GM10266 (cell line): ENCODE measurements around the gene SNX25.

Source experiments
- DNase-seq: peaks from one replicate; pipeline ENCODE4 v3.0.0; 2012; ENCODE audit errors: extremely low spot score
- TF ChIP-seq, protein P1 (sequence below): IDR thresholded peaks from 2 replicates; pipeline ENCODE4 v1.5.1; 2012; ENCODE audit warnings: mild to moderate bottlenecking, low read depth; ENCODE audit not compliant: control insufficient read depth, insufficient read depth; ENCODE audit errors: missing control alignments

Gene SNX25

DNA sequence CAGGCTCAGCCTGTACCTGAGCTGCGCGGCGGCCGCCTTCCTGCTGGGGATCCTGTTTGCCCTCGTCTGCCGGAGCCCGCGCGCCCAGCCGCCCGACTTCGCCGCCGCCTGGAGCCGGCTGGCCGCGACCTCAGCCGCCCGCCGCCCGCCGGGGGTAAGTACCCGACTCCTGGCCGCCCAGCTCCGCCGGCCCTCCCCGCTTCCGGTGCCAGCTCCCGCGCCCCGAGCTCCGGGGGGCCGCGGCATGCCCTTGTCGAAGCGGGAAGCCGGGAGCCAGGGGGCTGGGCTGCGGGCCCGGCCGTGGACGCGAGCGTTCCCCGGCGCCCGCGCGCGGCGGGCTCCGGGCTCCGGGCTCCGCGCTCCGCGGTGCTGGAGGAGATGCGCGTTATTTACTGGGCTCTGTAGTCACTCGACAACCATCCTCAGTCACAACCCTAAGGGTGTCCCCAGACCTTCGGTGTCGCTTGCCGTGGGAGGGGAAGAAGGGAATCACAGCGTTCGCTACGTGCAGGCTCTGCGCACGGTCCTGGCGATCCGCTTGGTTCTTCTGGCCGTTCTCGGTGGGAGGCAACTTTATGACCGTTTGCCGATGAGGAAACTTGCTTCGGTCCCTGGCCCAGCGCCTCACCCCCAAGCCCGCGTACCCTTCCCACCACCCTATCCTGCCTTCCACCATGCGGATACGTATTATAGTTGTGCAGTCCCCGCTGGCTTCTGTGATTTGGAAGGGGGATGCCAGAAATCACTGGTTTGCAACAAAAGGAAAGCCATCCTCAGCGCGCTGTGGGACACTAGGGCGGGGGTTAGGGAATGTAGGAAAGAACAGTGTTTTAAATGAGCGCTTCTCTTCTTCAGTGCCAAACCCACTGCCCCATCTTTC is 944 bp downstream of the SNX25 start:
- DNase-seq: no peak
- TF ChIP-seq, protein P1, sequence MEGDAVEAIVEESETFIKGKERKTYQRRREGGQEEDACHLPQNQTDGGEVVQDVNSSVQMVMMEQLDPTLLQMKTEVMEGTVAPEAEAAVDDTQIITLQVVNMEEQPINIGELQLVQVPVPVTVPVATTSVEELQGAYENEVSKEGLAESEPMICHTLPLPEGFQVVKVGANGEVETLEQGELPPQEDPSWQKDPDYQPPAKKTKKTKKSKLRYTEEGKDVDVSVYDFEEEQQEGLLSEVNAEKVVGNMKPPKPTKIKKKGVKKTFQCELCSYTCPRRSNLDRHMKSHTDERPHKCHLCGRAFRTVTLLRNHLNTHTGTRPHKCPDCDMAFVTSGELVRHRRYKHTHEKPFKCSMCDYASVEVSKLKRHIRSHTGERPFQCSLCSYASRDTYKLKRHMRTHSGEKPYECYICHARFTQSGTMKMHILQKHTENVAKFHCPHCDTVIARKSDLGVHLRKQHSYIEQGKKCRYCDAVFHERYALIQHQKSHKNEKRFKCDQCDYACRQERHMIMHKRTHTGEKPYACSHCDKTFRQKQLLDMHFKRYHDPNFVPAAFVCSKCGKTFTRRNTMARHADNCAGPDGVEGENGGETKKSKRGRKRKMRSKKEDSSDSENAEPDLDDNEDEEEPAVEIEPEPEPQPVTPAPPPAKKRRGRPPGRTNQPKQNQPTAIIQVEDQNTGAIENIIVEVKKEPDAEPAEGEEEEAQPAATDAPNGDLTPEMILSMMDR: no peak

DNA sequence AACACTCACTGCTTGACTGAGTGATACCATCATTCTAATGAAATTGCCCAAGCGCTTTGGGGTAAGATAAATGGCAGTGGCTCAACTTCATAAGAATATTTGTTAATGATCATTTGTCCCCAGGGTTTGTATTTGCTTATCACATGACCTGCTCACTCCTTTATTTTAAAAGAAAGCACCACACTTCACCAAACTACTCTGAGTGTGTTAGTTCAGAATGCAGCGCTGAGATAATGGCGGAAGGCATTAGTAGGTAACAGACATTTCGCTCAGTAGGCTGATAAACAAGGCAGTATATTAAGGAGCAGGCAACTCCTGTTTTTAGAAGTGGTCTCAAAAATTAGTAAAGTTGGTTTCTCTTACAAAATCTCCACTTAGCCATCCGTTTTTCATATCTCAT is 1.6 kb downstream of the SNX25 start:
- TF ChIP-seq, protein P1: no peak
- no peak for DNase-seq

DNA sequence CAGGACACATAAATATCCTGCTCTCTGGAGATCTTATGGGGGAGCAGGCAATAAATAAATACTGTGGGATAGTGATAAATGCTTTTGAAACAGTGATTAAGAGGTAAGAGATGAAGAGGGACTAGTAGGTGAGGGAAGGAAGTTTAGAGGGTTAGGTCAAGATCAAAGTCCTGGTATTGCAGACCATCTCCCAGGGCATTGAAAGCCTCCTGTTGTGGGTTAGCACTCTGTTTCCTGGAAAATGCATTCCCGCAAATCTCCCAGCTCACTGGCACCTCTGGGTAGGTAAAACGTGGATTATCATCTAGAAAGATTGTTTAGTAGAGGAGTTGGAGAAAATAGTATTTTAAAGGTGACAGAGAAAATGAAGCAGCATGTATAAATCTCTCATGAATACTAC is 2.2 kb downstream of the SNX25 start:
- TF ChIP-seq, protein P1: no peak
- no peak for DNase-seq

DNA sequence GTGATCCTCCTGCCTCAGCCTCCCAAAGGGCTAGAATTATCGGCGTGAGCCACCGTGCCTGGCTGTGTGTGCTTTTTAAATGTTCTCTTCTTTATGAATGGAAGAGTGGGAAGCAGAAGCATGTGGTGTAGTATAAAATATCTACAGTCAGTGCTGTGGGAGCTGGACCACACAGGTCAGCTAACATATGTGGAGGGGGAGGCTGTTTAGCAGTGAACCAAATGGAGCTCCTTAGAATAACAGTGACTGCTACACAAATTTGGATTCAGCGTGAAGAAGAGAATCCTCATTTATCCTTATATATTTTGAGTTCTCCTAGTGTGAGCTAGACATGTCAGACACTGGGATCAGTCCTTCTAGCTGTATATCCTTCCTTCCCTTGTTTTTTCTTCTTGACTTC is 3.2 kb downstream of the SNX25 start:
- TF ChIP-seq, protein P1: no peak

DNA sequence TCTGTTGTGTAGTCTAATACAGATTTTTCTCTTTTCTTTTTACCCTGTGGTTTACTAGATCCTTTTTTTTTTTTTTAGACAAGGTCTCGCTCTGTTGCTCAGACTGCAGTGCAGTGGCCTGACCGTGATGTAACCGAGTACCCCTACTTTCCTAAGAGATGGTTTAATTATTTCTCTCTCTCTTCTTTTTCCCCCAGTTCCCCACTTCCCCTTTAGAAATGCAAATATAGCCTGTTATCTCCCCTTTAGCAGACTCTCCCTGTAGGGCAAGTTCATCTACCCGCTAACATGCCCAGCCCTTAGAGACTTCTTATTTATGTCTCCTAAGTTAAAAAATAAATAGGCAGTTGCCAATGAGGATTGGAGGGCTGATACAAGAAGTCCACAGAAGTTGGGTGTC is 4.5 kb downstream of the SNX25 start:
- TF ChIP-seq, protein P1: no peak
- peak; percentile 59 for DNase-seq

More for the DNA sequence above, 3.2 kb downstream of the SNX25 start:
- no peak for DNase-seq

DNA sequence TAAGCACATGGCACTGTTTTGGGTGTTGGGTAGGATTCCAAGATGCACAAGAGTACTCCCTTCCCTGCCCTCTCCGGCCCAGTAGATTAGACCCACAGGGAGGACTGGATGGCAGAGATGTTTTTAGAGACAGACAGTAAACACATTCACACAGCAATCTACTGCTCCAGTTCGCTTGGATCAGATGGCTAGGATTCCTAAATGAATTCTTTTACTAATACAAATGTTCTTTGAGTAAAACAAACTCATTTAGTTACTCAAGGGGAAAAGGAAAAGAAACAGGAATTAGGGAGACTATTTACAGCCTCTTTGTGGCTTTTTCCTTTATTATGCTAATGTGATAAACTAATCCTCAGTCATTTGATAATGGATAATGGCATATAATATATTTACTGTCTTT is 5.9 kb downstream of the SNX25 start:
- TF ChIP-seq, protein P1: no peak
- no peak for DNase-seq

DNA sequence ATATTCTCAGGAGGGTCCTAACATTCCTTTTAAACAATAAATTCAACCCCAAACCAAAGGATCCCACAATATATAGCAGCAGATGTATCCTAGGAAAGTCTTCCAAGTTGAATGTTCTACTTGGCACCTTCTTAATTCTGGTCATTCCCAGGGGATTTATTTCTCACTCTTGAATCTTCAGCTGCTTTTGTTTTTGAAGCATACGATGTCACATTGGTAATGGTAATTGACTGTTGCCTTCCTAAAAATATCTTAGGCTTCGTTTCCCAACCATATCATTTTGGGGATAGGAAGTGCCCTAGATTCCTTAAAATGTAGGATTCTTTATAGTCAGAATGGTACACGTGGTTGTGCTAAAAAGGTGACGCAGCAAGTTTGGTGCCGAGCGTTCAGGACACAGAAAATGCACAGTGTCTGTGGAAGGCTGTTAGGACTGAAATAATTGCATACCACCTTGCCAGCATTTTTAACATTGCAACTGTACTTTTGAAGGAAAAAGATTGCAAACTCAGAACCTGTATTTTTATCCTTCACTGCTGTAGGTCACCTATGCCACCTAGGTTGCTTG is 8.1 kb downstream of the SNX25 start:
- TF ChIP-seq, protein P1: no peak
- DNase-seq: no peak
